ENCODE results near the gene BCORL1.

GRCh38 chrX:130049821-130050220 lies 67.4 kb downstream of the BCORL1 start:
- TF ChIP-seq CTCF (IDR thresholded peaks at IDR 0.05; ENCODE audit: extremely low read depth in 1 of 2, insufficient read depth in 1 of 2, low read depth in 1 of 2, low read length in 2 of 2) (no peak), POLR2A (IDR thresholded peaks at IDR 0.05; ENCODE audit: low read depth, low read length) (no peak), GATA2 (IDR thresholded peaks at IDR 0.05; ENCODE audit: insufficient read depth, insufficient read length, low read depth, low read length) (no peak), FOS (IDR thresholded peaks at IDR 0.05; ENCODE audit: borderline replicate concordance, insufficient read depth, low read length) (no peak), POLR2AphosphoS5 (IDR thresholded peaks at IDR 0.05; ENCODE audit: insufficient read depth, low read depth, low read length) (no peak)
- TF ChIP-seq, protein P1, sequence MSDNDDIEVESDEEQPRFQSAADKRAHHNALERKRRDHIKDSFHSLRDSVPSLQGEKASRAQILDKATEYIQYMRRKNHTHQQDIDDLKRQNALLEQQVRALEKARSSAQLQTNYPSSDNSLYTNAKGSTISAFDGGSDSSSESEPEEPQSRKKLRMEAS (IDR thresholded peaks at IDR 0.05; ENCODE audit: insufficient read depth, insufficient read length) = no peak

Measured in endothelial cell of umbilical vein (primary cell).